Measurements from ENCODE around the gene IL1RAPL1. TPM values are rescaled to one million over a fixed set of nuclear protein-coding genes. Genes with fewer than 3 reads are reported as not detected.

IL1RAPL1 gene
- total RNA-seq, 2 donors from 2014 or later = 0.66 to 1.1 TPM

DNA sequence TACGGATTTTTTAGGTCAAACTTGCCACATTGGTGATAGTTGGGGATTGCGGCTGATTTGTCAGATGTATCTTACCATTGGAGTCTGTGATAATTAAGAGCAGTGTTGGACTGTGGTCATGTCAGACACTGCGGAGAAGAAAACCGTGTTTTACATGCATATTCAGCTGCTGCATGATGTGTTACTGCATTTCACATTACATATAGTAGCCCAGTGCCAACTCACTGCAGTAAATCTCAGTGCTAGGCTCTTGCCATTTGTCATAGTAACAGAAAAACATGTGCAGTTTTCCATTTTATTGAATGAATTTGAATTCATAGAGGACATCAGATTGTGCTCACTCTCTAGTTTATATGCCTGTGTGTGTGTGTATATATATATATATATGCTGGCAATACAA is 543.7 kb downstream of the IL1RAPL1 start:
- WGBS, 2 experiments (ENCODE audit: insufficient coverage in 1 of 2, insufficient read length in 1 of 2) = 96% methylated on average over 4 of the region's 4 CpGs; no CpG with 5 or more reads in 1 of the 2 experiments
- H3K27ac Mint-ChIP-seq = no peak overlapping the region
- H3K4me1 Mint-ChIP-seq = no peaks in the 10 kb centered on the region
- H3K4me3 Mint-ChIP-seq = no peak overlapping the region
- no peaks in the 10 kb centered on the region for H3K9me3 ChIP-seq (ENCODE audit: control insufficient read depth, low read length)
- H3K36me3 ChIP-seq (ENCODE audit: control insufficient read depth, insufficient read depth, low read length) = no peaks in the 10 kb centered on the region
- H3K27ac ChIP-seq (ENCODE audit: low read depth, low read length) = no peak overlapping the region
- H3K9ac ChIP-seq (ENCODE audit: extremely low read depth, low read length, poor library complexity, severe bottlenecking) = no peak overlapping the region
- H3K27me3 Mint-ChIP-seq (ENCODE audit: insufficient read depth) = no peaks in the 10 kb centered on the region
- H3K9me3 Mint-ChIP-seq = no peaks in the 10 kb centered on the region
- no peaks in the 10 kb centered on the region for H3K36me3 Mint-ChIP-seq (ENCODE audit: low read depth)
- TF ChIP-seq, protein P1, sequence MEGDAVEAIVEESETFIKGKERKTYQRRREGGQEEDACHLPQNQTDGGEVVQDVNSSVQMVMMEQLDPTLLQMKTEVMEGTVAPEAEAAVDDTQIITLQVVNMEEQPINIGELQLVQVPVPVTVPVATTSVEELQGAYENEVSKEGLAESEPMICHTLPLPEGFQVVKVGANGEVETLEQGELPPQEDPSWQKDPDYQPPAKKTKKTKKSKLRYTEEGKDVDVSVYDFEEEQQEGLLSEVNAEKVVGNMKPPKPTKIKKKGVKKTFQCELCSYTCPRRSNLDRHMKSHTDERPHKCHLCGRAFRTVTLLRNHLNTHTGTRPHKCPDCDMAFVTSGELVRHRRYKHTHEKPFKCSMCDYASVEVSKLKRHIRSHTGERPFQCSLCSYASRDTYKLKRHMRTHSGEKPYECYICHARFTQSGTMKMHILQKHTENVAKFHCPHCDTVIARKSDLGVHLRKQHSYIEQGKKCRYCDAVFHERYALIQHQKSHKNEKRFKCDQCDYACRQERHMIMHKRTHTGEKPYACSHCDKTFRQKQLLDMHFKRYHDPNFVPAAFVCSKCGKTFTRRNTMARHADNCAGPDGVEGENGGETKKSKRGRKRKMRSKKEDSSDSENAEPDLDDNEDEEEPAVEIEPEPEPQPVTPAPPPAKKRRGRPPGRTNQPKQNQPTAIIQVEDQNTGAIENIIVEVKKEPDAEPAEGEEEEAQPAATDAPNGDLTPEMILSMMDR (conservative IDR thresholded peaks at IDR 0.05) = no peak
- H3K27me3 ChIP-seq (ENCODE audit: control insufficient read depth, insufficient read depth, low read length, poor library complexity, severe bottlenecking) = no peaks in the 10 kb centered on the region
- no peaks in the 10 kb centered on the region for H3K4me1 ChIP-seq (ENCODE audit: control insufficient read depth, insufficient read depth, low read length)
- H3K4me3 ChIP-seq (ENCODE audit: low read length) = no peak overlapping the region
- DNase-seq = no peak

- no peak overlapping the region for H3K27ac ChIP-seq (ENCODE audit: low read depth, low read length)
- no peak overlapping the region for H3K27ac Mint-ChIP-seq
- WGBS, 2 experiments (ENCODE audit: insufficient coverage in 1 of 2, insufficient read length in 1 of 2) = 100% methylated on average over 1 of the region's 2 CpGs; no CpG with 5 or more reads in 1 of the 2 experiments
These were observed 549.7 kb downstream of the IL1RAPL1 start for GRCh38 chrX:29136904-29137303.

DNA sequence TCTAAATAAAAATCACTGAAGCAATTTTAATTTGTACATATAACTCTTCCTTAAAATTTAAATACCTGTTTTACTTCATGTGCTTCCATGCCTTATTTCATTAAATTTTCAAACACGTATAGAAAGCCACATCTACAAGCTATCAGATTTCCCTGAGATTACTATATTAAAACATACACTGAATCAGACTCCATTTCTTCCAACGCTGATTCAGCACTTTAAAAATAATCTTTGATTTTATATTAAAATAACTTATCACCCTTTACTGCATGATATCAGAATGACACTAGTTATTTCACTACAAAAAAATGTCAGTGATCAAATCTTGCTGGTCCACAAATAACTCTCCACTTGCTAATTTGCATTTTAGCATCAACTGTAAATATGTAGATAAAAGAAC is 550.8 kb downstream of the IL1RAPL1 start:
- 84% methylated on average over 2 of the region's 2 CpGs; no CpG with 5 or more reads in 1 of the 2 experiments for WGBS, 2 experiments (ENCODE audit: insufficient coverage in 1 of 2, insufficient read length in 1 of 2)
- no peaks in the 10 kb centered on the region for H3K4me1 ChIP-seq (ENCODE audit: control insufficient read depth, insufficient read depth, low read length)
- H3K36me3 ChIP-seq (ENCODE audit: control insufficient read depth, insufficient read depth, low read length) = no peaks in the 10 kb centered on the region
- H3K9me3 Mint-ChIP-seq = no peaks in the 10 kb centered on the region
- H3K4me3 Mint-ChIP-seq = no peak overlapping the region
- H3K4me1 Mint-ChIP-seq = no peaks in the 10 kb centered on the region
- H3K27ac ChIP-seq (ENCODE audit: low read depth, low read length) = no peak overlapping the region
- TF ChIP-seq, protein P1 (conservative IDR thresholded peaks at IDR 0.05) = no peak
- no peaks in the 10 kb centered on the region for H3K9me3 ChIP-seq (ENCODE audit: control insufficient read depth, low read length)
- H3K27me3 ChIP-seq (ENCODE audit: control insufficient read depth, insufficient read depth, low read length, poor library complexity, severe bottlenecking) = no peaks in the 10 kb centered on the region
- no peaks in the 10 kb centered on the region for H3K27me3 Mint-ChIP-seq (ENCODE audit: insufficient read depth)
- DNase-seq = no peak
- no peak overlapping the region for H3K9ac ChIP-seq (ENCODE audit: extremely low read depth, low read length, poor library complexity, severe bottlenecking)
- no peak overlapping the region for H3K27ac Mint-ChIP-seq
- H3K4me3 ChIP-seq (ENCODE audit: low read length) = no peak overlapping the region
- H3K36me3 Mint-ChIP-seq (ENCODE audit: low read depth) = no peaks in the 10 kb centered on the region

More at GRCh38 chrX:29136904-29137303, 549.7 kb downstream of the IL1RAPL1 start:
- H3K4me1 Mint-ChIP-seq = no peaks in the 10 kb centered on the region
- H3K27me3 Mint-ChIP-seq (ENCODE audit: insufficient read depth) = no peaks in the 10 kb centered on the region
- no peaks in the 10 kb centered on the region for H3K36me3 ChIP-seq (ENCODE audit: control insufficient read depth, insufficient read depth, low read length)
- H3K9me3 ChIP-seq (ENCODE audit: control insufficient read depth, low read length) = no peaks in the 10 kb centered on the region
- no peak overlapping the region for H3K4me3 ChIP-seq (ENCODE audit: low read length)
- no peaks in the 10 kb centered on the region for H3K9me3 Mint-ChIP-seq
- H3K4me3 Mint-ChIP-seq = no peak overlapping the region
- H3K4me1 ChIP-seq (ENCODE audit: control insufficient read depth, insufficient read depth, low read length) = no peaks in the 10 kb centered on the region
- H3K9ac ChIP-seq (ENCODE audit: extremely low read depth, low read length, poor library complexity, severe bottlenecking) = no peak overlapping the region
- H3K27me3 ChIP-seq (ENCODE audit: control insufficient read depth, insufficient read depth, low read length, poor library complexity, severe bottlenecking) = no peaks in the 10 kb centered on the region
- H3K36me3 Mint-ChIP-seq (ENCODE audit: low read depth) = no peaks in the 10 kb centered on the region
- no peak for DNase-seq
- TF ChIP-seq, protein P1 (conservative IDR thresholded peaks at IDR 0.05) = no peak
